ENCODE measurements around the gene EXOC2.

GRCh38 chr6:527989-528673 is 164.8 kb downstream of the EXOC2 start:
- TF ChIP-seq ZNF33A (CRISPR knock-in tag; IDR thresholded peaks at IDR 0.05; ENCODE audit: borderline replicate concordance) = no peak
- TF ChIP-seq ADNP (CRISPR knock-in tag; IDR thresholded peaks at IDR 0.05) = no peak

All from HepG2 (cell line).